ENCODE results near the gene BIN2. TPM values are rescaled to one million over a fixed set of nuclear protein-coding genes. Genes with fewer than 3 reads are reported as not detected.
A peak's percentile ranks its signal among the peaks of the same experiment; 100 is the strongest.

BIN2 gene
- total and polyA plus RNA-seq, 10 of the 15 experiments (the other 5 are each of a cell fraction or from before 2014, with no cell fraction given), result 8.6 to 42.9 (median 32.1) TPM

DNA sequence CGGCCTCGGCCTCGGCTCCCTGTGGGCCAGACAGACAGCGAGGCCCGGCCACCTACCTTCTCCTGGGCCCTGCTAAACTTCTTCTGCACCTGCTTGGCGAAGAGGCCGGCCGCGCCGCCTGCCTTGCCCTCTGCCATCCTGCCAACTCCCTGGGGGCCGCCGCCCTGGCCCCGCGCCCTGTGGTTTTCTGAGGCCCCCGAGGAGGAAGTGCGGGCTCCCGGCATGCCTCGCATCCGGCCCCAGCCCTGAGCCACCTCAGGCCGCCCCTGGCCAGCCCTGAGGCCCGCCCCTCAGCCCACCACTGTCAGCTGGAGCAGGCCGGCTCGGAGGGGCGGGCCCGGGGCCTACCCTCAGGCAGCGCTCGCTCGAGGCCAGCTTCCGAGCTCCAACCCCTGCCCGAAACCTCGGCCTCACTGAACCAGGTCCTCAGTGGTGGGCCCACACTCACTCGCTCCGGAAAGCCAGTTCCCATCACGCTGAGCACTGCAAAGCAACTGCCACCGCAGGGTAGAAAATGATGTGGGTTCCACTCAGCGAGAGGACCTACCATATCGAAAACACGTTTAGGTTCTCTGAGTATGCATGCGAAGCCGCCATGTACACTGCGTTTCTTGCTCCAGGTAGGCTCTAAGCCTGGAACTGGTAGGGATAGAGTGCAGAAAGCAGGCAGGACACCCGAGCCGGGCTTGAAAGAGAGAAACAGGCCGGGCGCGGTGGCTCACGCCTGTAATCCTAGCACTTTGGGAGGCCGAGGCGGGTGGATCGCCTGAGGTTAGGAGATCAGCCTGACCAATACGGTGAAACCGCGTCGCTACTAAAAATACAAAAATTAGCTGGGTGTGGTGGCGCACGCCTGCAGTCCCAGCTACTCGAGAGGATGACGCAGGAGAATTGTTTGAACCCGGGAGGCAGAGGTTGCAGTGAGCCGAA is at the start of gene BIN2 (continued):
- TF ChIP-seq, protein P1, sequence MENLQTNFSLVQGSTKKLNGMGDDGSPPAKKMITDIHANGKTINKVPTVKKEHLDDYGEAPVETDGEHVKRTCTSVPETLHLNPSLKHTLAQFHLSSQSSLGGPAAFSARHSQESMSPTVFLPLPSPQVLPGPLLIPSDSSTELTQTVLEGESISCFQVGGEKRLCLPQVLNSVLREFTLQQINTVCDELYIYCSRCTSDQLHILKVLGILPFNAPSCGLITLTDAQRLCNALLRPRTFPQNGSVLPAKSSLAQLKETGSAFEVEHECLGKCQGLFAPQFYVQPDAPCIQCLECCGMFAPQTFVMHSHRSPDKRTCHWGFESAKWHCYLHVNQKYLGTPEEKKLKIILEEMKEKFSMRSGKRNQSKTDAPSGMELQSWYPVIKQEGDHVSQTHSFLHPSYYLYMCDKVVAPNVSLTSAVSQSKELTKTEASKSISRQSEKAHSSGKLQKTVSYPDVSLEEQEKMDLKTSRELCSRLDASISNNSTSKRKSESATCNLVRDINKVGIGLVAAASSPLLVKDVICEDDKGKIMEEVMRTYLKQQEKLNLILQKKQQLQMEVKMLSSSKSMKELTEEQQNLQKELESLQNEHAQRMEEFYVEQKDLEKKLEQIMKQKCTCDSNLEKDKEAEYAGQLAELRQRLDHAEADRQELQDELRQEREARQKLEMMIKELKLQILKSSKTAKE (IDR thresholded peaks at IDR 0.05; ENCODE audit: low read depth, poor library complexity, severe bottlenecking), result no peak
- peak; percentile 57; the same call in 1 of the 2 replicates for TF ChIP-seq BACH1 (IDR thresholded peaks at IDR 0.05; ENCODE audit: borderline replicate concordance)
- peak; percentile 87 for TF ChIP-seq IKZF1 (conservative IDR thresholded peaks at IDR 0.05)
- peak; percentile 51; the same call in 1 of the 2 replicates for TF ChIP-seq RB1 (IDR thresholded peaks at IDR 0.05; ENCODE audit: borderline replicate concordance)
- TF ChIP-seq, protein P2, sequence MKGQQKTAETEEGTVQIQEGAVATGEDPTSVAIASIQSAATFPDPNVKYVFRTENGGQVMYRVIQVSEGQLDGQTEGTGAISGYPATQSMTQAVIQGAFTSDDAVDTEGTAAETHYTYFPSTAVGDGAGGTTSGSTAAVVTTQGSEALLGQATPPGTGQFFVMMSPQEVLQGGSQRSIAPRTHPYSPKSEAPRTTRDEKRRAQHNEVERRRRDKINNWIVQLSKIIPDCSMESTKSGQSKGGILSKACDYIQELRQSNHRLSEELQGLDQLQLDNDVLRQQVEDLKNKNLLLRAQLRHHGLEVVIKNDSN (IDR thresholded peaks at IDR 0.05; ENCODE audit: borderline replicate concordance, extremely low read length, insufficient read depth, low read depth, low read length), result no peak
- TF ChIP-seq CHD1 (IDR thresholded peaks at IDR 0.05; ENCODE audit: low read depth, low read length), result no peak
- TF ChIP-seq ZNF217 (IDR thresholded peaks at IDR 0.05), result peak; percentile 37; the same call in 1 of the 2 replicates
- TF ChIP-seq MYB (IDR thresholded peaks at IDR 0.05; ENCODE audit: borderline replicate concordance, low read depth, low read length), result no peak
- TF ChIP-seq MEF2A (IDR thresholded peaks at IDR 0.05; ENCODE audit: insufficient read depth, low read depth, low read length), result no peak
- TF ChIP-seq, protein P3, sequence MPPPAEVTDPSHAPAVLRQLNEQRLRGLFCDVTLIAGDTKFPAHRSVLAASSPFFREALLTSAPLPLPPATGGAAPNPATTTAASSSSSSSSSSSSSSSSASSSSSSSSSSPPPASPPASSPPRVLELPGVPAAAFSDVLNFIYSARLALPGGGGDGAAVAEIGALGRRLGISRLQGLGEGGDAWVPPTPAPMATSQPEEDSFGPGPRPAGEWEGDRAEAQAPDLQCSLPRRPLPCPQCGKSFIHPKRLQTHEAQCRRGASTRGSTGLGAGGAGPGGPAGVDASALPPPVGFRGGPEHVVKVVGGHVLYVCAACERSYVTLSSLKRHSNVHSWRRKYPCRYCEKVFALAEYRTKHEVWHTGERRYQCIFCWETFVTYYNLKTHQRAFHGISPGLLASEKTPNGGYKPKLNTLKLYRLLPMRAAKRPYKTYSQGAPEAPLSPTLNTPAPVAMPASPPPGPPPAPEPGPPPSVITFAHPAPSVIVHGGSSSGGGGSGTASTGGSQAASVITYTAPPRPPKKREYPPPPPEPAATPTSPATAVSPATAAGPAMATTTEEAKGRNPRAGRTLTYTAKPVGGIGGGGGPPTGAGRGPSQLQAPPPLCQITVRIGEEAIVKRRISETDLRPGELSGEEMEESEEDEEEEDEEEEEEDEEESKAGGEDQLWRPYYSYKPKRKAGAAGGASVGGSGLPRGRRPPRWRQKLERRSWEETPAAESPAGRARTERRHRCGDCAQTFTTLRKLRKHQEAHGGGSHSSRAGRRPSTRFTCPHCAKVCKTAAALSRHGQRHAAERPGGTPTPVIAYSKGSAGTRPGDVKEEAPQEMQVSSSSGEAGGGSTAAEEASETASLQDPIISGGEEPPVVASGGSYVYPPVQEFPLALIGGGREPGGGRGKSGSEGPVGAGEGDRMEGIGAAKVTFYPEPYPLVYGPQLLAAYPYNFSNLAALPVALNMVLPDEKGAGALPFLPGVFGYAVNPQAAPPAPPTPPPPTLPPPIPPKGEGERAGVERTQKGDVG (CRISPR knock-in tag; IDR thresholded peaks at IDR 0.05), result no peak
- TF ChIP-seq RFX5 (IDR thresholded peaks at IDR 0.05; ENCODE audit: low read depth, low read length), result no peak
- no peak for TF ChIP-seq BRCA1 (IDR thresholded peaks at IDR 0.05; ENCODE audit: low read depth, low read length)
- TF ChIP-seq POLR2AphosphoS2 (IDR thresholded peaks at IDR 0.05; ENCODE audit: low read depth, low read length), result no peak
- no peak for TF ChIP-seq RBBP5 (conservative IDR thresholded peaks at IDR 0.05)
- TF ChIP-seq MXI1 (IDR thresholded peaks at IDR 0.05; ENCODE audit: low read depth, low read length), result 0 out of 2 replicates have a peak, but pooled peaks have one; percentile 27
- TF ChIP-seq FOXM1 (IDR thresholded peaks at IDR 0.05; ENCODE audit: low read depth, low read length), result no peak
- TF ChIP-seq, protein P4, sequence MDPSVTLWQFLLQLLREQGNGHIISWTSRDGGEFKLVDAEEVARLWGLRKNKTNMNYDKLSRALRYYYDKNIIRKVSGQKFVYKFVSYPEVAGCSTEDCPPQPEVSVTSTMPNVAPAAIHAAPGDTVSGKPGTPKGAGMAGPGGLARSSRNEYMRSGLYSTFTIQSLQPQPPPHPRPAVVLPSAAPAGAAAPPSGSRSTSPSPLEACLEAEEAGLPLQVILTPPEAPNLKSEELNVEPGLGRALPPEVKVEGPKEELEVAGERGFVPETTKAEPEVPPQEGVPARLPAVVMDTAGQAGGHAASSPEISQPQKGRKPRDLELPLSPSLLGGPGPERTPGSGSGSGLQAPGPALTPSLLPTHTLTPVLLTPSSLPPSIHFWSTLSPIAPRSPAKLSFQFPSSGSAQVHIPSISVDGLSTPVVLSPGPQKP (IDR thresholded peaks at IDR 0.05; ENCODE audit: low read depth, low read length), result peak; percentile 37; the same call in 1 of the 2 replicates
- peak; percentile 48 to 66; a peak in 3 of 4 replicates for TF ChIP-seq BHLHE40 (IDR thresholded peaks at IDR 0.05; ENCODE audit: borderline replicate concordance in 1 of 2, low read depth in 2 of 2, low read length in 1 of 2)
- peak; percentile 20 to 32; a peak in 1 of 4 replicates for TF ChIP-seq EP300 (IDR thresholded peaks at IDR 0.05; ENCODE audit: borderline replicate concordance in 1 of 2, control insufficient read depth in 1 of 2, low read depth in 2 of 2, low read length in 2 of 2)
- 0 out of 2 replicates have a peak, but pooled peaks have one; percentile 25 for TF ChIP-seq TCF12 (IDR thresholded peaks at IDR 0.05; ENCODE audit: low read depth, low read length)
- TF ChIP-seq SUPT20H (IDR thresholded peaks at IDR 0.05; ENCODE audit: borderline replicate concordance, control insufficient read depth, low read depth, low read length), result no peak
